Cardiac muscle cell (in vitro differentiated cells and primary cell): ENCODE measurements around the gene ZC3H15. TPM values are rescaled to one million over a fixed set of nuclear protein-coding genes. Genes with fewer than 3 reads are reported as not detected.
"Not testable (repeated sequence)": the region's sequence is repeated elsewhere in the genome, so short reads cannot be mapped to it uniquely, and the experiment has no call there.

Experiments
- DNase-seq, 2 donors: peaks; one replicate each; pipeline versions ENCODE4 v3.0.0 to v3.0.0-alpha.2; 2010 to 2017; ENCODE audit warnings: low read depth in 1 of 2, low spot score in 1 of 2
- H3K27ac ChIP-seq: fragments of 200-600 bp; sonication (generic); 2 replicates; pipeline ENCODE4 v1.5.1; 2016
- H3K27me3 ChIP-seq: fragments of 200-600 bp; sonication (generic); 2 replicates; pipeline ENCODE4 v1.6.0; 2016; ENCODE audit warnings: control low read depth
- H3K36me3 ChIP-seq: fragments of 200-600 bp; sonication (generic); 2 replicates; pipeline ENCODE4 v1.5.1; 2016; ENCODE audit warnings: control low read depth
- H3K4me1 ChIP-seq: fragments of 200-600 bp; sonication (generic); 2 replicates; pipeline ENCODE4 v1.8.1; 2017; ENCODE audit warnings: low read depth, mild to moderate bottlenecking, mixed run types
- H3K4me3 ChIP-seq: fragments of 200-600 bp; sonication (generic); 2 replicates; pipeline ENCODE4 v1.5.1; 2016; ENCODE audit warnings: mild to moderate bottlenecking
- H3K9me3 ChIP-seq: fragments of 200-600 bp; sonication (generic); 2 replicates; pipeline ENCODE4 v1.5.1; 2017; ENCODE audit warnings: low read depth, mild to moderate bottlenecking, control low read depth
- polyA plus RNA-seq: library from polyadenylated mRNA; unstranded; fragments of >200 nt; fragmentation: Nextera tagmentation; extraction: Ambion mirVana; gene quantifications from 2 replicates; pipeline ENCODE4 v1.2.1, GENCODE V29; 2016
- total RNA-seq: library from RNA; depleted of rRNA; stranded (reverse); fragments of >200 nt; gene quantifications from 2 replicates; pipeline ENCODE4 v1.2.3, GENCODE V29; 2016
- TF ChIP-seq, protein P1 (sequence below): IDR thresholded peaks from 2 replicates; pipeline ENCODE4 v1.5.1; 2012; ENCODE audit warnings: low read depth, mild to moderate bottlenecking, low read length

The ZC3H15 gene
- total and polyA plus RNA-seq, 2 experiments from 2014 or later = 50.8 to 72.4 TPM

DNA sequence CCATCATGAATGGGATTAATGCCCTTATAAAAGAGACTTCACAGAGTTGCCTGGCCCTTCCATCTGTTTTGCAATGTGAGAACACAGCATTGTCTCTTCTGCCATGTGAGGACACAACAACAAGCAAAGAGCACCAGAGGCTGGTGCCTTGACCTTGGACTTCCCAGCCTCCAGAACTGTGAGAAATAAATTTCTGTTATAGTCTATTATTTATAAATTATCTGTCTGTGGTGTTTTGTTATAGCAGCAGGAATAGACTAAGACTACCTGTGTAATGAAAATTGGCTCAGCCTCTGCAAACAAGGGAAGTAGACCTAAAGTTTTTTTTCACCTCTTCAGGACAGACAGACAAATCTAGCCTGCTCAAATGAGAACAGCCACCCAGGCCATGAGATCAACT, 19.3 kb upstream of the ZC3H15 start:
- no peaks in the 10 kb centered on the region for H3K36me3 ChIP-seq
- H3K9me3 ChIP-seq = no peaks in the 10 kb centered on the region
- no peaks in the 10 kb centered on the region for H3K4me1 ChIP-seq
- TF ChIP-seq, protein P1, sequence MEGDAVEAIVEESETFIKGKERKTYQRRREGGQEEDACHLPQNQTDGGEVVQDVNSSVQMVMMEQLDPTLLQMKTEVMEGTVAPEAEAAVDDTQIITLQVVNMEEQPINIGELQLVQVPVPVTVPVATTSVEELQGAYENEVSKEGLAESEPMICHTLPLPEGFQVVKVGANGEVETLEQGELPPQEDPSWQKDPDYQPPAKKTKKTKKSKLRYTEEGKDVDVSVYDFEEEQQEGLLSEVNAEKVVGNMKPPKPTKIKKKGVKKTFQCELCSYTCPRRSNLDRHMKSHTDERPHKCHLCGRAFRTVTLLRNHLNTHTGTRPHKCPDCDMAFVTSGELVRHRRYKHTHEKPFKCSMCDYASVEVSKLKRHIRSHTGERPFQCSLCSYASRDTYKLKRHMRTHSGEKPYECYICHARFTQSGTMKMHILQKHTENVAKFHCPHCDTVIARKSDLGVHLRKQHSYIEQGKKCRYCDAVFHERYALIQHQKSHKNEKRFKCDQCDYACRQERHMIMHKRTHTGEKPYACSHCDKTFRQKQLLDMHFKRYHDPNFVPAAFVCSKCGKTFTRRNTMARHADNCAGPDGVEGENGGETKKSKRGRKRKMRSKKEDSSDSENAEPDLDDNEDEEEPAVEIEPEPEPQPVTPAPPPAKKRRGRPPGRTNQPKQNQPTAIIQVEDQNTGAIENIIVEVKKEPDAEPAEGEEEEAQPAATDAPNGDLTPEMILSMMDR = no peak
- no peaks in the 10 kb centered on the region for H3K27me3 ChIP-seq
- H3K27ac ChIP-seq = no peak overlapping the region
- no peak overlapping the region for H3K4me3 ChIP-seq
- no peak for DNase-seq

DNA sequence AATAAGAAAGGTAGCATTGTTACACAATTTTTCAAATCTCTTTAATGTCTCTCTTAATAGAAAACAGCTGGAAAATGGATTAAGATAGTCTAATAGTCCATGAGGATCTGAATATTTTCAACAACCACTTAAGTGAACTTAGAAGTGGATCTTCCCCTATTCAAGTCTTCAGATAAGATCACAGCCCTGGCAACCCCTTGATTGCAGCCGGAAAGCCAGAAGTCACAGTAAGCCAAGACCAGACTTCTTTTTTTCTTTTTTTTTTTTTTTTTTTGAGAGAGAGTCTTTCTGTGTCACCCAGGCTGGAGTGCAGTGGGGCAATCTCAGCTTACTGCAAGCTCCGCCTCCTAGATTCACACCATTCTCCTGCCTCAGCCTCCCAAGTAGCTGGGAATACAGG, 18.6 kb upstream of the ZC3H15 start:
- TF ChIP-seq, protein P1 = no peak
- H3K27ac ChIP-seq = no peak overlapping the region
- no peaks in the 10 kb centered on the region for H3K4me1 ChIP-seq
- H3K4me3 ChIP-seq = no peak overlapping the region
- H3K27me3 ChIP-seq = no peaks in the 10 kb centered on the region
- no peaks in the 10 kb centered on the region for H3K9me3 ChIP-seq
- no peak for DNase-seq
- H3K36me3 ChIP-seq = no peaks in the 10 kb centered on the region

DNA sequence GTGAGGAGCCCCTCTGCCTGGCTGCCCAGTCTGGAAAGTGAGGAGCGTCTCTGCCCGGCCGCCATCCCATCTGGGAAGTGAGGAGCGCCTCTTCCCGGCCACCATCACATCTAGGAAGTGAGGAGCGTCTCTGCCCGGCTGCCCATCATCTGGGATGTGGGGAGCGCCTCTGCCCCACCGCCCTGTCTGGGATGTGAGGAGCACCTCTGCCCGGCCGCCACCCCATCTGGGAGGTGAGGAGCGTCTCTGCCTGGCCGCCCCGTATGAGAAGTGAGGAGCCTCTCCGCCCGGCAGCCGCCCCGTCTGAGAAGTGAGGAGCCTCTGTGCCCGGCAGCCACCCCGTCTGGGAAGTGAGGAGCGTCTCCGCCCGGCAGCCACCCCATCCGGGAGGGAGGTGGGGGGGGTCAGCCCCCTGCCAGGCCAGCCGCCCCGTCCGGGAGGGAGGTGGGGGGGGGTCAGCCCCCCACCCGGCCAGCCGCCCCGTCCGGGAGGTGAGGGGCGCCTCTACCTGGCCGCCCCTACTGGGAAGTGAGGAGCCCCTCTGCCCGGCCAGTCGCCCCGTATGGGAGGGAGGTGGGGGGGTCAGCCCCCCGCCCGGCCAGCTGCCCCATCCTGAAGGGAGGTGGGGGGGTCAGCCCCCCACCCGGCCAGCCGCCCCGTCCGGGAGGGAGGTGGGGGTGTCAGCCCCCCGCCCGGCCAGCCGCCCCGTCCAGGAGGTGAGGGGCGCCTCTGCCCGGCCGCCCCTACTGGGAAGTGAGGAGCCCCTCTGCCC, 13.2 kb upstream of the ZC3H15 start:
- H3K27ac ChIP-seq, H3K4me1 ChIP-seq, H3K9me3 ChIP-seq, H3K4me3 ChIP-seq, H3K36me3 ChIP-seq, DNase-seq, H3K27me3 ChIP-seq: not testable (repeated sequence)

DNA sequence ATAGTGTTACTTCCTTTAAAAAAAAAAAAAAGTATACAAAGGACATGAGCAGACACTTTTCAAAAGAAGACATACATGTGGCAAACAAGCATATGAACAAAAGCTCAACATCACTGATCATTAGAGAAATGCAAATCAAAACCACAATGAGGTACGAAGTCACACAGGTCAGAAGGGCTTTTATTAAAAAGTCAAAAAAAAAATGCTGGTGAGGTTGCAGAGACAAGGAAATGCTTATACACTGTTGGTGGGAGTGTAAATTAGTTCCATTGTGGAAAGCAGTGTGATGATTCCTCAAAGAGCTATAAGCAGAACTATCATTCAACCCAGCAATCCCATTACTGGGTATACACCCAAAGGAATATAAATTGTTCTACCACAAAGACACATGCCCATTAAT, 11.8 kb upstream of the ZC3H15 start:
- H3K36me3 ChIP-seq, H3K4me1 ChIP-seq, H3K4me3 ChIP-seq, H3K27me3 ChIP-seq, DNase-seq, H3K27ac ChIP-seq, H3K9me3 ChIP-seq: not testable (repeated sequence)

DNA sequence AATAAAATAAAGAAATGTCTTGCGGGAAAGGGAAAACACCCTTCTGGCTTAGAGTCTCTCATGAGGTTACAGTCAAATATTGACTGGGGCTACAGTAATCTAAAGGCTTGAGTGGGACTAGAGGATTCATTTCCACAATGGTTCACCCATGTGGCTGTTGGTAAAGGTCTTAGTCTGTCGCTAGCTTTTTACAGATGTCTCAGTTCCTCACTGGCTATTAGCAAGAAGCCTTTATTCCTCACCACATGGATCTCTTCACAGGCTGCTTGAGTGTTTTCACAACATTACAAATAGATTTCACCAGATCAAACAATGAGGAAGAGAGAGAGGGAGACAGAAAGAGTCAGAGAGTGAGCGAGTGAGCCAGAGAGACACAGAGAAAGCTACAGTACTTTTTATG, 8.3 kb upstream of the ZC3H15 start:
- Histone ChIP-seq H3K4me1 (no peaks in the 10 kb centered on the region), H3K27me3 (no peaks in the 10 kb centered on the region), H3K27ac (no peak overlapping the region), H3K9me3 (no peaks in the 10 kb centered on the region), H3K36me3 (no peaks in the 10 kb centered on the region), H3K4me3 (no peak overlapping the region)
- TF ChIP-seq, protein P1 = no peak
- DNase-seq = no peak

DNA sequence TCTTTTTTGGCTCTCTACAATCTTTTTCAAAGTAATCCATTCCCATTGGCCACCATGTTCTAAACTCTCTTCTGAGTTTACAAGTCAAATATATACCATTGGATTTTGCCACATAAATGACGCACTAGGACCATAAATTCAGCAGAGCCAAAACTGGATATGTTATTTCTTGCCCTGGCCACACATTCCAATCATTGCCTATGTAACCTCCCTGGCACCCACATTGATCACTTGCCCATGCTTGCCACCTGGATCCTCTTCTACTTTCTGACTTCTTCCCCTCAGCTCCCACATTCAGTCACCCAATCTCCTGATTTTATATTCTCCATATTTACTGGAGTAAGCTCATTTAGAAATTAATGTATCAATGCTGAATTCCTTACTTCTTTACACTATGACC, 5.1 kb upstream of the ZC3H15 start:
- Histone ChIP-seq H3K36me3 (no peaks in the 10 kb centered on the region), H3K9me3 (no peaks in the 10 kb centered on the region), H3K4me1 (peaks cover 11% of the 10 kb centered on the region), H3K27me3 (no peaks in the 10 kb centered on the region), H3K27ac (no peak overlapping the region), H3K4me3 (no peak overlapping the region)
- no peak for DNase-seq
- TF ChIP-seq, protein P1 = no peak
